Keratinocyte (primary cell): ENCODE measurements around the gene CNOT9. TPM values are rescaled to one million over a fixed set of nuclear protein-coding genes. Genes with fewer than 3 reads are reported as not detected.

ENCODE experiments used
- DNase-seq: peaks from one replicate; pipeline ENCODE4 v3.0.0-alpha.2; 2011; ENCODE audit warnings: low read depth, missing footprints, low spot score
- FAIRE-seq: peaks from 2 replicates; lab custom pipeline; 2011; peaks lifted over from hg19 to GRCh38; lab: Jason Lieb, UNC
- H2AFZ ChIP-seq: 2 replicates; pipeline ENCODE4 v1.6.0; 2012; ENCODE audit warnings: low read length, control low read depth, inconsistent platforms; ENCODE audit not compliant: control insufficient read depth
- H3K27ac ChIP-seq: 2 replicates; pipeline ENCODE4 v1.5.1; 2011; ENCODE audit warnings: low read length; ENCODE audit not compliant: control insufficient read depth, insufficient read depth
- H3K27me3 ChIP-seq: 3 replicates; pipeline ENCODE4 v1.6.0; 2011; ENCODE audit warnings: low read length; ENCODE audit not compliant: control insufficient read depth, insufficient read depth; ENCODE audit errors: extremely low read depth
- H3K36me3 ChIP-seq, 2 experiments: 2 replicates in 1 of 2; 3 replicates in 1 of 2; pipeline ENCODE4 v1.5.1; 2011; ENCODE audit warnings: low read length in 2 of 2, mild to moderate bottlenecking in 1 of 2; ENCODE audit not compliant: control insufficient read depth in 2 of 2, insufficient read depth in 2 of 2; ENCODE audit errors: extremely low read depth in 1 of 2
- H3K4me1 ChIP-seq: 3 replicates; pipeline ENCODE4 v1.5.1; 2011; ENCODE audit warnings: low read length; ENCODE audit not compliant: control insufficient read depth, insufficient read depth; ENCODE audit errors: extremely low read depth
- H3K4me2 ChIP-seq: 3 replicates; pipeline ENCODE4 v1.6.0; 2011; ENCODE audit warnings: low read depth, low read length; ENCODE audit not compliant: control insufficient read depth, insufficient read depth; ENCODE audit errors: extremely low read depth
- H3K4me3 ChIP-seq, 3 experiments: fragments of 200-600 bp in 1 of 3; sonication (generic) in 1 of 3; 2 replicates in 2 of 3; 3 replicates in 1 of 3; pipeline ENCODE4 v1.5.1; 2011 to 2016; ENCODE audit warnings: low read length in 3 of 3, mild to moderate bottlenecking in 3 of 3, control low read depth in 2 of 3, inconsistent platforms in 1 of 3, low read depth in 1 of 3, mixed read lengths in 1 of 3, mixed run types in 1 of 3, moderate library complexity in 1 of 3; ENCODE audit not compliant: control insufficient read depth in 2 of 3, insufficient read depth in 2 of 3; ENCODE audit errors: extremely low read depth in 1 of 3
- H3K79me2 ChIP-seq: 2 replicates; pipeline ENCODE4 v1.6.0; 2012; ENCODE audit warnings: low read length; ENCODE audit not compliant: control insufficient read depth, insufficient read depth
- H3K9ac ChIP-seq: 3 replicates; pipeline ENCODE4 v1.6.0; 2011; ENCODE audit warnings: low read length; ENCODE audit not compliant: control insufficient read depth, insufficient read depth; ENCODE audit errors: extremely low read depth
- H3K9me1 ChIP-seq: 3 replicates; pipeline ENCODE4 v1.6.0; 2011; ENCODE audit warnings: low read length; ENCODE audit not compliant: control insufficient read depth, insufficient read depth; ENCODE audit errors: extremely low read depth
- H3K9me3 ChIP-seq: 2 replicates; pipeline ENCODE4 v1.5.1; 2012; ENCODE audit warnings: low read depth, low read length; ENCODE audit not compliant: control insufficient read depth
- H4K20me1 ChIP-seq: 3 replicates; pipeline ENCODE4 v1.6.0; 2011; ENCODE audit warnings: low read length; ENCODE audit not compliant: control insufficient read depth, insufficient read depth; ENCODE audit errors: extremely low read depth
- CTCF ChIP-seq, 3 experiments: IDR thresholded peaks in 1 of 3; conservative IDR thresholded peaks in 1 of 3; optimal IDR thresholded peaks in 1 of 3; 2 replicates in 2 of 3; 3 replicates in 1 of 3; pipeline versions ENCODE3 to v1.5.1; 2011; ENCODE audit warnings: low read length in 3 of 3, mild to moderate bottlenecking in 3 of 3, moderate library complexity in 2 of 3, control low read depth in 1 of 3, inconsistent platforms in 1 of 3; ENCODE audit not compliant: insufficient read depth in 2 of 3; ENCODE audit errors: extremely low read depth in 1 of 3
- EZH2 ChIP-seq: IDR thresholded peaks from one replicate; pipeline ENCODE4 v1.6.1; 2012; ENCODE audit warnings: inconsistent platforms, mild to moderate bottlenecking, low read length, moderate library complexity
- dilution Hi-C: fragments of 300-500 bp; cut with MboI; formaldehyde crosslinking; loops from one replicate; pipeline ENCODE4 v1.7.0; 2020; ENCODE audit warnings: low sequenced_read_pairs; ENCODE audit not compliant: extremely low pct_ligation_motif_present
- polyA plus RNA-seq, 5 experiments: library from polyadenylated mRNA; depleted of rRNA in 3 of 5; stranded (reverse) in 3 of 5; stranded (forward) in 1 of 5; unstranded in 1 of 5; fragments of >200 nt; gene quantifications; 1 replicate in 1 of 5; 2 replicates in 3 of 5; 3 replicates in 1 of 5; pipeline versions ENCODE4 v1.2.1 to v1.2.3, GENCODE V29; 2011 to 2012; ENCODE audit warnings: missing spikeins in 2 of 5, low read depth in 1 of 5, low replicate concordance in 1 of 5

CNOT9 gene
- polyA plus RNA-seq, 1 donor (not counting 4 experiments of a cell fraction or from before 2014, with no cell fraction given): 66.7 TPM

GRCh38 chr2:218578272-218578877, 9.7 kb downstream of the CNOT9 start:
- Histone ChIP-seq H3K27me3 (no peaks in the 10 kb centered on the region), H2AFZ (no peak overlapping the region), H3K4me2 (no peak overlapping the region), H3K27ac (no peak overlapping the region), H3K79me2 (peaks cover 49% of the 10 kb centered on the region), H3K9me1 (no peaks in the 10 kb centered on the region), H3K9me3 (no peaks in the 10 kb centered on the region), H3K36me3 (peaks cover 4 to 8% of the 10 kb centered on the region in 2 experiments), H3K4me1 (peaks cover 10% of the 10 kb centered on the region), H3K9ac (no peak overlapping the region), H3K4me3 (no peak overlapping the region), H4K20me1 (no peaks in the 10 kb centered on the region)
- no peak for DNase-seq
- FAIRE-seq: no peak
- dilution Hi-C loops: no loop called here
- no peak for TF ChIP-seq EZH2
- TF ChIP-seq CTCF (optimal IDR thresholded peaks at IDR 0.05 in 1 of 3, IDR thresholded peaks at IDR 0.05 in 1 of 3, conservative IDR thresholded peaks at IDR 0.05 in 1 of 3; ENCODE audit: extremely low read depth in 1 of 3, insufficient read depth in 2 of 3, low read length in 3 of 3): no peak

GRCh38 chr2:218582076-218582475, 13.4 kb downstream of the CNOT9 start:
- peak; percentile 23 for FAIRE-seq
- peak overlapping the region; percentile 24 for H3K4me2 ChIP-seq
- no peak overlapping the region for H2AFZ ChIP-seq

More at GRCh38 chr2:218582076-218582475, 13.4 kb downstream of the CNOT9 start:
- Histone ChIP-seq H3K27ac (peak overlapping the region; percentile 24), H4K20me1 (no peaks in the 10 kb centered on the region), H3K4me3 (no peak overlapping the region), H3K36me3 (peaks cover 9 to 21% of the 10 kb centered on the region in 2 experiments), H3K4me1 (peaks cover 10% of the 10 kb centered on the region), H3K9me1 (no peaks in the 10 kb centered on the region), H3K79me2 (peaks cover 18% of the 10 kb centered on the region), H3K9ac (no peak overlapping the region), H3K9me3 (no peaks in the 10 kb centered on the region), H3K27me3 (no peaks in the 10 kb centered on the region)
- peak; percentile 26 for DNase-seq
- dilution Hi-C loops: no loop called here
- TF ChIP-seq CTCF (optimal IDR thresholded peaks at IDR 0.05 in 1 of 3, IDR thresholded peaks at IDR 0.05 in 1 of 3, conservative IDR thresholded peaks at IDR 0.05 in 1 of 3; ENCODE audit: extremely low read depth in 1 of 3, insufficient read depth in 2 of 3, low read length in 3 of 3) (no peak), EZH2 (no peak)
